GM19099 (cell line): ENCODE data around the gene STOML1.

Experiments used
- POLR2A ChIP-seq: IDR thresholded peaks from 3 replicates; pipeline ENCODE4 v1.6.1; 2011; ENCODE audit warnings: low read depth; ENCODE audit not compliant: insufficient read length; ENCODE audit errors: extremely low read depth

The STOML1 gene

DNA sequence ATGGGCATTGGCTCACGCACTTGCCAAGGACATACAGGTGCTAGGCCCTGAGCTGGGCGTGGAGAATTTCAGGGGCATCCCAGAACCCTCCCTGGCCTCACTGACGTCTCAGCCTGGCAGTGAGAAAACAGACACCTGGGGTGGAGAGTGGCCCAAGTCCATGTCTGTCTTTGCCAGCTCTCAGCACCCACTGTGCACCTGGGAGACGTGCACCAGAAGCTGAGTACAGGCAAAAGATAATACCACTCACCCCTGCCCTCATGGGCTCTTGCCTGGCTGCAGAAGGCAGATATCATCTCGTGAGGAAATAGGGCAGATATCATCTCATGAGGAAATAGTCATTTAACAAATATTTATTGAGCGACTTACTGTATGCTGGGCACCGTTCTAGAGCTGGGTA, 57.8 kb downstream of the STOML1 start:
- TF ChIP-seq POLR2A: no peak

DNA sequence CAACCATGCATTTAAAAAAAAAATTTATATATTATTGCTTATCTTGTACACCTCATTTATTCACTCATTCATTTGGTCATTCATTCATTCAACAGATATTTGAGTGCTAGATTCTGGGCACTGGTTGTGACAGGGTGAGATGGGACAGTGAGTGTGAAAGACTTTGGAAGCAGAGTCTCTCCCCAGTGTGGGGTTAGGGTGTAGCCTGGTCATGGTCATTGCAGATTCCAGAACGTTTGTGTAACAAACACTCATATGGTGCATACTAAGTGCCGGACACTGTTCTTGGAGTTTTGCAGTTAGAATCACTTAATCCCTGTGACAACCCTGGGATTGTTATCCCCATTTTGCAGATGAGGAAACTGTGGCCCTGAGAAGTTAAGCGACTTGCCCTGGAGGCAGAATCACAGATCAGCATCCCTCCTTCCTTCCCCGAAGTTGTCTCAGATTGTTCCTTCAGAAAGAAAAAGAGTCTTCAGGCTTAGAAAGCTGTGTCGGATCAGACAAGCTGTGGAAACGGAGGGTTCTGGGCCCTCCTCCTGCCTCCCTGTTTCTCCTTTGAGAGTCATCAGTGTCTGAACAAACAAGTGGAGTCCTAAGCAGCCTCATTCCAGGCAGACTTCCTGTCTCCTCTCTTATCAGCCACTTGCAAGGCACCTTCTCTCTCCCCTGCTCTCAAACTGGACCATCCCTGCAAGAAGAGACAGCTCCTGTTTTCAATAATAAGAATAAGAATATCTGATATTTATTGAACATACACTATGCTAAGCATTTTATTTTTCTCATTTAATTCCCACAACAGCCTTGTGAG, 59.5 kb downstream of the STOML1 start:
- no peak for TF ChIP-seq POLR2A

DNA sequence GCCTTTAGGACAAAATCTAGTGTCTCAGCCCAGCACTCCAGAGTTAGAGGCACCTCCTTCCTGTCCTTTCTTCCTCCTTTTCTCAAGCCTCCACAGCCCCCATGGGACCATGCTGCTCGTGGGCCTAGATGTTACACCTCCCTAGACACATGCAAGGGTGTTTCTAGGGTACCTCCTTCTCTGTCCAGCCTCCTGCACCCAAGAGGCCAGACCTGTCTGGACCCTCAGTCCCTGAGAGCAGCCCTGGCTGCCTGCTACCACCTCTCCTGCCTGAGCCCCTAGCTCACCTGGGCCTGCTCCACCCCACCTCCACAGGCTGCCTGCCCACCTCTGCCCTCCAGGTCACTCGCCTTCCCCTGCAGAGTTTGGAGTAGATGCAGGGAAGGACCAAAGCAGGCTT, 60.7 kb downstream of the STOML1 start:
- no peak for TF ChIP-seq POLR2A

DNA sequence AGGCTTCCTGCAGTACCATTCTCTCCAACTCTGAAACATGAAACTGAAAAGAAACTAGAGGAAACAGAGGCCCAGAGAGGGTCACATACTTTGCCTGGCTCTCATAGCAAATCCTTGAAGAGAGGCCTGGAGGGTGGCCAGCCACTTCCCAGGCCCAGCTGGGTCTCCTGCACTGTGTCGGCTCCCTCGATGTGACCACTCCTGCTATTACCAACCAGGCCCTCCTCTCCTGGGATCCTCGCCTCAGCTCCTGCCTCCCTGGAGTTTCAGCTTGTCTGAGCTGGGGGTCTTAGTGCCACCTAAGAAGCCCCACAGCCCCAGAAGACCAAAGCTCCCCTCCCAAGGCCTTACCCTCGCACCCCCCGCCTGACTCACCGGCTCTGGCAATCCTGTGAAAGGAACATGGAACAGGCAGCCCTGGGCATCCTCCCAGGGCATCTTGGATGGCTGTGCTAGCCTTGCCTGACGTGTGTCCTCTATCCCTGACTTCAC, 61.3 kb downstream of the STOML1 start:
- no peak for TF ChIP-seq POLR2A

DNA sequence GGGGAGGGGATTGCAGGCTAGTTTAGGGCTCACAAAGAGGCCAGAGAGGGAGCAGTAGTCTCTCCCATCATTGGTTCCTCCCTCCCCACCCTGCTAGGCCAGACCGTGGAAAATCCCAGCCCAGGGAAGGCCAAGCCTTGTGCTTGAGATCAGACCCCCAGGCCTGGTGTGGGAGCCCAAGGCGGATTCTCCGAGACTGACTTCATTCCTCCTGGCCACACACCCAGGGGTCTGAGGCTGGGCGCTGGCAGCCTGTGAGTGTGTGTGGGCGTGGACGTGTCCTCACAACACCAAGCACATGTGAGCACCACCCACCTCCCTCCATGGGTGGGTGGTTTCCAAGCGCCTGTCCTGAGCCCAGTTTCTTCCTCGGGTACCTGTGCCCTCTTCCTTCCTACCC, 61.7 kb downstream of the STOML1 start:
- no peak for TF ChIP-seq POLR2A

DNA sequence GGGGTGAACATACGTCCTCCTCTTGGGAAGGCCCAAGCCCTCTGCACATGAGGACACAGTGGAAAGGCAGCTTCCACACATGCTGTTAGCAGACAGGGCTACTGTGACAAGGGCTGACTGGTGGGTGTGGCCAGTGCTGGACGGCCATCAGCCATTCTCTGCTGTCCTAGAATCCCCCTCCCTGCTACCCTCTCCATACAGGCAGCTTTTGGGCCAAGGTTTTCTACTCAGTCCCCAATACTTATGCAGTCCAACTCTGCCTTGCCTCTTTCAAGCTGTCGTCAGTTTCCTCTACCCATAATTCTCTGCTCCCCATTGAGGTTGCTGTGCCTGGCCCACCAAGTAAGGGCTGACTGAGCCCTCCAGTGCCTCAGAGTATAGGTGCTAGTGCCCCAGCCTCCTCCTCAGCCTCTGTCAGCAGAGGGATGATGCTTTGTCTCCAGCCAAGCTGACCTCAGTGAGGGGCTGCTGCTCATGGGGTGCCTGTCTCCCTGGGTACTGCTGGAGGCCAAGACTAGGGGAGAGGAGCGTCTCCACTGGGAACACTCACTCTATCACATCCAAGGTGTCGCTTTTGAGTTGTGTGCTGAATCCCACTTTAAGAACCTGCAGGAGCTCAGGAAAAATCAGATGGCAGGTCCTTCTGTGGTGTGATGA, 63.0 kb downstream of the STOML1 start:
- no peak for TF ChIP-seq POLR2A
